H9 (cell line): ENCODE results near the gene NUDT3. TPM values are rescaled to one million over a fixed set of nuclear protein-coding genes. Genes with fewer than 3 reads are reported as not detected.

Experiments
- DNase-seq: peaks from one replicate; pipeline ENCODE4 v3.0.0-alpha.2; 2017
- H2AFZ ChIP-seq: one replicate; pipeline ENCODE4 v1.6.1; 2013; ENCODE audit warnings: mild to moderate bottlenecking, low read length, control low read depth, moderate library complexity
- H2AK5ac ChIP-seq: 2 replicates; pipeline ENCODE4 v1.6.1; 2013; ENCODE audit warnings: low read length, control low read depth, mixed read lengths; ENCODE audit not compliant: insufficient read length
- H2BK120ac ChIP-seq: one replicate; pipeline ENCODE4 v1.6.1; 2013; ENCODE audit warnings: low read depth, mild to moderate bottlenecking, low read length, control low read depth, inconsistent platforms; ENCODE audit not compliant: poor library complexity, severe bottlenecking
- H2BK12ac ChIP-seq: 2 replicates; pipeline ENCODE4 v1.6.1; 2013; ENCODE audit warnings: low read length, control low read depth, mixed read lengths, low read depth; ENCODE audit not compliant: insufficient read length
- H2BK15ac ChIP-seq: 2 replicates; pipeline ENCODE4 v1.6.1; 2013; ENCODE audit warnings: low read depth, low read length, control low read depth
- H2BK20ac ChIP-seq: one replicate; pipeline ENCODE4 v1.6.1; 2013; ENCODE audit warnings: low read depth, mild to moderate bottlenecking, low read length, control low read depth, inconsistent platforms; ENCODE audit not compliant: poor library complexity, severe bottlenecking
- H2BK5ac ChIP-seq: 2 replicates; pipeline ENCODE4 v1.6.1; 2013; ENCODE audit warnings: low read length, control low read depth, mixed read lengths; ENCODE audit not compliant: insufficient read length
- H3K14ac ChIP-seq: 2 replicates; pipeline ENCODE4 v1.6.1; 2013; ENCODE audit warnings: low read length, control low read depth; ENCODE audit not compliant: insufficient read depth
- H3K18ac ChIP-seq: 2 replicates; pipeline ENCODE4 v1.6.1; 2013; ENCODE audit warnings: low read depth, mild to moderate bottlenecking, mixed read lengths, low read length, control low read depth; ENCODE audit not compliant: insufficient read length
- H3K23ac ChIP-seq: 2 replicates; pipeline ENCODE4 v1.6.1; 2013; ENCODE audit warnings: low read length, control low read depth, mixed read lengths, low read depth; ENCODE audit not compliant: insufficient read length
- H3K23me2 ChIP-seq: 2 replicates; pipeline ENCODE4 v1.6.1; 2013; ENCODE audit warnings: low read depth, mild to moderate bottlenecking, mixed read lengths, low read length, control low read depth; ENCODE audit not compliant: insufficient read length, poor library complexity, severe bottlenecking
- H3K27ac ChIP-seq: 2 replicates; pipeline ENCODE4 v1.5.1; 2013; ENCODE audit warnings: low read length, control low read depth, mixed read lengths, low read depth; ENCODE audit not compliant: insufficient read length
- H3K27me3 ChIP-seq: 2 replicates; pipeline ENCODE4 v1.6.1; 2013; ENCODE audit warnings: low read length, control low read depth, inconsistent platforms; ENCODE audit not compliant: insufficient read depth
- H3K4ac ChIP-seq: 2 replicates; pipeline ENCODE4 v1.6.1; 2013; ENCODE audit warnings: low read depth, mild to moderate bottlenecking, control low read depth, inconsistent platforms, low read length, moderate library complexity
- H3K4me1 ChIP-seq: 2 replicates; pipeline ENCODE4 v1.6.1; 2013; ENCODE audit warnings: low read length, control low read depth, inconsistent platforms; ENCODE audit not compliant: insufficient read depth
- H3K4me2 ChIP-seq: 2 replicates; pipeline ENCODE4 v1.6.1; 2013; ENCODE audit warnings: low read length, control low read depth, mixed read lengths; ENCODE audit not compliant: insufficient read length, insufficient read depth
- H3K56ac ChIP-seq: 2 replicates; pipeline ENCODE4 v1.6.1; 2013; ENCODE audit warnings: low read depth, mild to moderate bottlenecking, mixed read lengths, low read length, control low read depth; ENCODE audit not compliant: insufficient read length
- H3K79me1 ChIP-seq: 2 replicates; pipeline ENCODE4 v1.6.1; 2013; ENCODE audit warnings: low read depth, mild to moderate bottlenecking, moderate library complexity, low read length, control low read depth, inconsistent platforms; ENCODE audit not compliant: insufficient read depth, poor library complexity, severe bottlenecking
- H3K79me2 ChIP-seq: 2 replicates; pipeline ENCODE4 v1.6.1; 2013; ENCODE audit warnings: low read length, control low read depth, inconsistent platforms; ENCODE audit not compliant: insufficient read depth
- H3K9ac ChIP-seq: 2 replicates; pipeline ENCODE4 v1.6.1; 2013; ENCODE audit warnings: low read length, control low read depth, mixed read lengths; ENCODE audit not compliant: insufficient read length; ENCODE audit errors: extremely low read depth
- H3K9me3 ChIP-seq: one replicate; pipeline ENCODE4 v1.6.1; 2013; ENCODE audit warnings: low read depth, low read length, inconsistent platforms; ENCODE audit not compliant: control insufficient read depth
- H3T11ph ChIP-seq: one replicate; pipeline ENCODE4 v1.6.1; 2013; ENCODE audit warnings: mild to moderate bottlenecking, low read length, control low read depth, inconsistent platforms
- H4K20me1 ChIP-seq: one replicate; pipeline ENCODE4 v1.6.1; 2013; ENCODE audit not compliant: control insufficient read depth, insufficient read length, insufficient read depth
- H4K5ac ChIP-seq: 2 replicates; pipeline ENCODE4 v1.6.1; 2013; ENCODE audit warnings: low read depth, mild to moderate bottlenecking, mixed read lengths, low read length, control low read depth; ENCODE audit not compliant: insufficient read length
- H4K8ac ChIP-seq: replicated peaks from 2 replicates; pipeline ENCODE4 v1.6.1; 2013; ENCODE audit warnings: low read length, control low read depth, mixed read lengths, low read depth; ENCODE audit not compliant: insufficient read length
- H4K91ac ChIP-seq: 2 replicates; pipeline ENCODE4 v1.6.1; 2013; ENCODE audit warnings: low read depth, mild to moderate bottlenecking, moderate library complexity, mixed read lengths, low read length, control low read depth; ENCODE audit not compliant: insufficient read length
- H3K27ac Mint-ChIP-seq, 3 experiments: 2 replicates in 2 of 3; 3 replicates in 1 of 3; pipeline ENCODE4 v1.8.0; 2020 to 2021; ENCODE audit warnings: mixed read lengths in 3 of 3, mild to moderate bottlenecking in 1 of 3, moderate library complexity in 1 of 3
- H3K27me3 Mint-ChIP-seq: 2 replicates; pipeline ENCODE4 v1.8.0; 2021; ENCODE audit warnings: low read depth, mild to moderate bottlenecking, moderate library complexity, mixed read lengths
- H3K36me3 Mint-ChIP-seq, 3 experiments: 2 replicates in 2 of 3; 3 replicates in 1 of 3; pipeline ENCODE4 v1.8.0; 2020 to 2021; ENCODE audit warnings: low read depth in 3 of 3, mixed read lengths in 3 of 3; ENCODE audit not compliant: insufficient read depth in 1 of 3
- H3K4me1 Mint-ChIP-seq, 2 experiments: 2 replicates each; pipeline ENCODE4 v1.8.0; 2020; ENCODE audit warnings: mixed read lengths in 2 of 2
- H3K4me3 Mint-ChIP-seq, 2 experiments: 2 replicates in 1 of 2; 3 replicates in 1 of 2; pipeline ENCODE4 v1.8.0; 2020 to 2021; ENCODE audit warnings: mild to moderate bottlenecking in 2 of 2, mixed read lengths in 2 of 2, moderate library complexity in 1 of 2
- H3K9me3 Mint-ChIP-seq, 2 experiments: 2 replicates in 1 of 2; 3 replicates in 1 of 2; pipeline ENCODE4 v1.8.0; 2020; ENCODE audit warnings: mild to moderate bottlenecking in 2 of 2, mixed read lengths in 2 of 2, moderate library complexity in 1 of 2
- CTCF ChIP-seq: fragments of 200-600 bp; sonication (generic); conservative IDR thresholded peaks from 3 replicates; pipeline ENCODE4 v1.8.0; 2021; ENCODE audit warnings: antibody characterized with exemption, mild to moderate bottlenecking
- WGBS: extraction: QIAGEN DNeasy Blood & Tissue Kit; methylation state at CpG from one replicate; pipeline ENCODE4 v1.1.7; 2013; ENCODE audit warnings: missing lambda C conversion rate, low lambda C conversion rate, mixed read lengths; ENCODE audit not compliant: insufficient read length; ENCODE audit errors: extremely low coverage; 5-methylcytosine and 5-hydroxymethylcytosine counted together
- total RNA-seq: library from RNA; stranded (reverse); gene quantifications from 2 replicates; pipeline ENCODE4 v1.2.1, GENCODE V29; 2021

NUDT3 gene
- total RNA-seq, 1 experiment from 2014 or later: 23.6 TPM

GRCh38 chr6:34341481-34341971 lies 50.9 kb downstream of the NUDT3 start:
- no peaks in the 10 kb centered on the region; a peak in 1 of 5 replicates for H3K9me3 Mint-ChIP-seq
- no peak overlapping the region; a peak in 1 of 7 replicates for H3K27ac Mint-ChIP-seq
- Histone ChIP-seq H2BK15ac (no peak overlapping the region), H3K27ac (no peak overlapping the region), H3K79me2 (no peaks in the 10 kb centered on the region; the same call in 1 of the 2 replicates), H4K8ac (no peak overlapping the region), H2BK12ac (no peak overlapping the region), H3K23ac (no peak overlapping the region), H3K27me3 (no peaks in the 10 kb centered on the region), H3K9me3 (no peaks in the 10 kb centered on the region), H3K4me2 (no peak overlapping the region), H4K20me1 (no peaks in the 10 kb centered on the region), H2BK120ac (no peak overlapping the region), H2BK5ac (no peak overlapping the region), H2AFZ (no peak overlapping the region), H3K79me1 (no peaks in the 10 kb centered on the region), H3K23me2 (no peaks in the 10 kb centered on the region), H3K9ac (no peak overlapping the region), H3K56ac (no peak overlapping the region), H3K4ac (no peak overlapping the region), H4K91ac (no peak overlapping the region), H3K14ac (no peak overlapping the region), H3T11ph (no peak overlapping the region), H4K5ac (no peak overlapping the region), H2AK5ac (no peak overlapping the region), H3K18ac (no peak overlapping the region), H2BK20ac (no peak overlapping the region), H3K4me1 (no peaks in the 10 kb centered on the region)
- no CpG with 5 or more reads among the region's 8 CpGs for WGBS
- peaks cover 10 to 33% of the 10 kb centered on the region in 2 experiments for H3K4me1 Mint-ChIP-seq
- H3K27me3 Mint-ChIP-seq: no peaks in the 10 kb centered on the region
- no peak for TF ChIP-seq CTCF
- no peak overlapping the region for H3K4me3 Mint-ChIP-seq
- no peak for DNase-seq
- H3K36me3 Mint-ChIP-seq: peaks cover under 1 to 2% (median 2%) of the 10 kb centered on the region in 3 experiments; a peak in 4 of 7 replicates
